ENCODE data around the gene FGF2.
"Not testable (repeated sequence)": the region's sequence is repeated elsewhere in the genome, so short reads cannot be mapped to it uniquely, and the experiment has no call there.

The FGF2 gene

DNA sequence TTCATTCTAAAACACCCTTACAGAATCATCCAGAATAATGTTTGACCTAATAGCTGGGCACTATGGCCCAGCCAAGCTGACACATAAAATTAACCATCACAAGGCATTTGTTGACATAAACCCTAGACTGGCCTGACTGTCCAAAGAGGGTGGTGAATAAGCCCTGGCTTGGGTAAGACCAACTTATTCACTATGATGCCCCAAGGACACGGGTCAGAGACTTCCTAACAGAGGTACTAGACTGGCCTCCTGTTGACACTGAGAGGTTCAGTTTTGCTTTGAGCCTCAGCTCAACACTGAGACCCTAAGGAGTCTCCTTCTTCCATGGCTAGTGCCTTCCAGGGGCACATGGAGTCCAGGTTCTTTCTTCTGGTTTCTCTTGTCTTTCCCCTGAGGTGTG is 21.3 kb downstream of the FGF2 start:
- DNase-seq (ENCODE audit: low read depth): no peak
- no peak overlapping the region for H3K4me3 ChIP-seq (ENCODE audit: low read length)
- TF ChIP-seq CTCF (conservative IDR thresholded peaks at IDR 0.05; ENCODE audit: low read depth, low read length): no peak

DNA sequence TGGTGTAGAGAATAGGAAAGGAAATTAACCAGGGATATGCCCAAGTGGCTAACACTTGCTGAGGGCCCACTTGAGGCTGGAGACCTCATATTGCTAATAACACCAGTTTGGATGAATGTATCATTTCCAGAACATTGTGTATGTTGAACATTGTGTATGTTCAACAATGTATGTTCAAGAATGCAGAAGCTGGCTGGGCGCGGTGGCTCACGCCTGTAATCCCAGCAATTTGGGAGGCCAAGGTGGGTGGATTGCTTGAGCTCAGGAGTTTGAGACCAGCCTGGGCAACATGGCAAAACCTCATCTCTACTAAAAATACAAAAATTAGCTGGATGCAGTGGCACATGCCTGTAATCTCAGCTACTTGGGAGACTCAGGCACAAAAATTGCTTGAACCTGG is 23.2 kb downstream of the FGF2 start:
- not testable (repeated sequence) for H3K4me3 ChIP-seq (ENCODE audit: low read length); DNase-seq (ENCODE audit: low read depth)

DNA sequence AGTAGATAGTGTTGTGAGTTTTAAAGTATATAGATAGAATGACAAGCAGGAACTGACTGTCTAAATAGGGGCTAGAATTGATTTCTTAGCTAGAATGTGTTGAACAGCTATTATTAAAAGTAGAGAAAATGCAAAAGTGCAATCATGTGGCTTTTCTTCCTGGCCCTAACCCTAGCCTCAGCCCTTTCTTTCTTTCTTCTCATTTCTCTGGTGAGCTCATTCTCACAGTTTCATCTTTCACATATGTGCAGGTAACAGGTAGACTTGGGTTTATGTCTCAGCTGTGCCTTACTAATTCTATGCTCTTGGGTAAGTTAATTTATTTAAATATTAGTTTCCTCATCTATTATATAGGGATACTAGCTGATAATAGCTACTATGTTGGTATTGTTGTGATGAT is 24.9 kb downstream of the FGF2 start:
- no peak for TF ChIP-seq CTCF (conservative IDR thresholded peaks at IDR 0.05; ENCODE audit: low read depth, low read length)
- H3K4me3 ChIP-seq (ENCODE audit: low read length): no peak overlapping the region
- DNase-seq (ENCODE audit: low read depth): no peak

GRCh38 chr4:122854447-122855352 is 28.1 kb downstream of the FGF2 start:
- TF ChIP-seq CTCF (conservative IDR thresholded peaks at IDR 0.05; ENCODE audit: low read depth, low read length): no peak
- peak; percentile 97 for DNase-seq (ENCODE audit: low read depth)
- peak overlapping the region; percentile 33 for H3K4me3 ChIP-seq (ENCODE audit: low read length)

DNA sequence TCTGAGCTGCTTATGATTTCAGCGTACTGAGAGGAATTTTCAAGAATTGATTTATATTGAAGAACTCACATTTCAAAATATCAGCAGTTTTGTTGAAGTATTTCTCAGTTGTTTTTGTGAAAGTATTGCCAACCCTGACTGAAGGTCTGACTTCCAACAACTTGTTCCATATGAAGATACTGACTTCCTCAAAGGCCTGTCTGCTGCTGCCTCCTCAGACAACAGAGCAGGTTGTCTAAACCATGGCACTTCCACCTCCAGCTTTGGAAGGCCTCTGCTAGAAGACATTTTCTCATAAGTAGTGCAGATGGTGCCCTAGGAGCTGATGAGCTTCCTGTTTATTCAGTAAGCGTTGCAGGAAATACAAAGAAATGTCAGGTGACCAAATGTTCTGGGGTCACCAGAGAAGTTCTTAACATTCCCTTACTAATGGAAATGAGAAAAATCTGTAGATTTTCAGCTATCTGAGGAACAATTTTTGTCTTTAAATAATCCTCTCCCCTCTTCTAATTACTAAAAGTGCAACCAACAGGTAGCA is 28.8 kb downstream of the FGF2 start:
- no peak for TF ChIP-seq CTCF (conservative IDR thresholded peaks at IDR 0.05; ENCODE audit: low read depth, low read length)
- no peak for DNase-seq (ENCODE audit: low read depth)
- H3K4me3 ChIP-seq (ENCODE audit: low read length): no peak overlapping the region

GRCh38 chr4:122857160-122857559 is 30.5 kb downstream of the FGF2 start:
- no peak overlapping the region for H3K4me3 ChIP-seq (ENCODE audit: low read length)
- no peak for TF ChIP-seq CTCF (conservative IDR thresholded peaks at IDR 0.05; ENCODE audit: low read depth, low read length)
- DNase-seq (ENCODE audit: low read depth): no peak

- H3K4me3 ChIP-seq (ENCODE audit: low read length): no peak overlapping the region
- DNase-seq (ENCODE audit: low read depth): no peak
- TF ChIP-seq CTCF (conservative IDR thresholded peaks at IDR 0.05; ENCODE audit: low read depth, low read length): no peak
Measured at GRCh38 chr4:122858705-122859104, 32.1 kb downstream of the FGF2 start.
